ENCODE data around the gene PC.
"Not testable (repeated sequence)": the region's sequence is repeated elsewhere in the genome, so short reads cannot be mapped to it uniquely, and the experiment has no call there.

The PC gene

GRCh38 chr11:66843776-66844495 is 114.2 kb downstream of the PC start:
- peak overlapping the region; percentile 96 for H3K9ac ChIP-seq (ENCODE audit: low read length)
- no peaks in the 10 kb centered on the region for H3K4me1 ChIP-seq (ENCODE audit: control insufficient read depth, insufficient read depth, low read length)
- H3K36me3 ChIP-seq (ENCODE audit: control insufficient read depth, insufficient read depth, low read length), result peaks cover 55% of the 10 kb centered on the region
- H3K9me3 ChIP-seq (ENCODE audit: control insufficient read depth, insufficient read depth, low read depth, low read length), result no peaks in the 10 kb centered on the region
- no peaks in the 10 kb centered on the region for H3K27me3 ChIP-seq (ENCODE audit: control insufficient read depth, insufficient read depth, low read length)
- H3K27ac ChIP-seq (ENCODE audit: low read depth, low read length), result peak overlapping the region; percentile 83; the same call in 1 of the 2 replicates
- peak overlapping the region; percentile 90 for H3K4me3 ChIP-seq (ENCODE audit: low read depth, low read length)

GRCh38 chr11:66842896-66843775 is 115.0 kb downstream of the PC start, which contains the start of gene RCE1:
RCE1 (plus strand) TSS chr11:66843441; CDS start chr11:66843456, 15 bp downstream.
- peak within 1 kb of the TSS; percentile 83 for H3K27ac ChIP-seq (ENCODE audit: low read depth, low read length)
- H3K36me3 ChIP-seq (ENCODE audit: control insufficient read depth, insufficient read depth, low read length), result peaks cover 52% of the 10 kb centered on the region
- peak within 1 kb of the TSS; percentile 96 for H3K9ac ChIP-seq (ENCODE audit: low read length)
- no peaks in the 10 kb centered on the region for H3K4me1 ChIP-seq (ENCODE audit: control insufficient read depth, insufficient read depth, low read length)
- H3K27me3 ChIP-seq (ENCODE audit: control insufficient read depth, insufficient read depth, low read length), result no peaks in the 10 kb centered on the region
- no peaks in the 10 kb centered on the region for H3K9me3 ChIP-seq (ENCODE audit: control insufficient read depth, insufficient read depth, low read depth, low read length)
- peak within 1 kb of the TSS; percentile 90 for H3K4me3 ChIP-seq (ENCODE audit: low read depth, low read length)

- peak overlapping the region; percentile 90 for H3K4me3 ChIP-seq (ENCODE audit: low read depth, low read length)
- H3K36me3 ChIP-seq (ENCODE audit: control insufficient read depth, insufficient read depth, low read length), result peaks cover 50% of the 10 kb centered on the region
- peak overlapping the region; percentile 96 for H3K9ac ChIP-seq (ENCODE audit: low read length)
- no peaks in the 10 kb centered on the region for H3K9me3 ChIP-seq (ENCODE audit: control insufficient read depth, insufficient read depth, low read depth, low read length)
- H3K27me3 ChIP-seq (ENCODE audit: control insufficient read depth, insufficient read depth, low read length), result no peaks in the 10 kb centered on the region
- peak overlapping the region; percentile 83 for H3K27ac ChIP-seq (ENCODE audit: low read depth, low read length)
- H3K4me1 ChIP-seq (ENCODE audit: control insufficient read depth, insufficient read depth, low read length), result no peaks in the 10 kb centered on the region
These were observed 115.7 kb downstream of the PC start for GRCh38 chr11:66842501-66842895.

- Histone ChIP-seq H3K36me3 (ENCODE audit: control insufficient read depth, insufficient read depth, low read length) (peaks cover 46% of the 10 kb centered on the region), H3K27ac (ENCODE audit: low read depth, low read length) (no peak overlapping the region), H3K4me1 (ENCODE audit: control insufficient read depth, insufficient read depth, low read length) (no peaks in the 10 kb centered on the region)
These were observed 116.3 kb downstream of the PC start for GRCh38 chr11:66841861-66842260.

GRCh38 chr11:66840317-66841091 is 117.7 kb downstream of the PC start:
- Histone ChIP-seq H3K27ac (ENCODE audit: low read depth, low read length) (no peak overlapping the region), H3K36me3 (ENCODE audit: control insufficient read depth, insufficient read depth, low read length) (peaks cover 33% of the 10 kb centered on the region)

More at GRCh38 chr11:66841861-66842260, 116.3 kb downstream of the PC start:
- no peaks in the 10 kb centered on the region for H3K27me3 ChIP-seq (ENCODE audit: control insufficient read depth, insufficient read depth, low read length)
- peak overlapping the region; percentile 90 for H3K4me3 ChIP-seq (ENCODE audit: low read depth, low read length)
- H3K9me3 ChIP-seq (ENCODE audit: control insufficient read depth, insufficient read depth, low read depth, low read length), result no peaks in the 10 kb centered on the region
- peak overlapping the region; percentile 96 for H3K9ac ChIP-seq (ENCODE audit: low read length)

GRCh38 chr11:66835768-66836405 is 122.3 kb downstream of the PC start:
- Histone ChIP-seq H3K27ac (ENCODE audit: low read depth, low read length) (no peak overlapping the region), H3K27me3 (ENCODE audit: control insufficient read depth, insufficient read depth, low read length) (no peaks in the 10 kb centered on the region), H3K4me1 (ENCODE audit: control insufficient read depth, insufficient read depth, low read length) (no peaks in the 10 kb centered on the region), H3K4me3 (ENCODE audit: low read depth, low read length) (no peak overlapping the region), H3K36me3 (ENCODE audit: control insufficient read depth, insufficient read depth, low read length) (peaks cover 29% of the 10 kb centered on the region), H3K9ac (ENCODE audit: low read length) (no peak overlapping the region), H3K9me3 (ENCODE audit: control insufficient read depth, insufficient read depth, low read depth, low read length) (no peaks in the 10 kb centered on the region)

More at GRCh38 chr11:66840317-66841091, 117.7 kb downstream of the PC start:
- Histone ChIP-seq H3K9me3 (ENCODE audit: control insufficient read depth, insufficient read depth, low read depth, low read length) (no peaks in the 10 kb centered on the region), H3K4me3 (ENCODE audit: low read depth, low read length) (no peak overlapping the region), H3K4me1 (ENCODE audit: control insufficient read depth, insufficient read depth, low read length) (no peaks in the 10 kb centered on the region), H3K27me3 (ENCODE audit: control insufficient read depth, insufficient read depth, low read length) (no peaks in the 10 kb centered on the region), H3K9ac (ENCODE audit: low read length) (no peak overlapping the region)

- Histone ChIP-seq H3K27ac (ENCODE audit: low read depth, low read length) (no peak overlapping the region), H3K4me3 (ENCODE audit: low read depth, low read length) (no peak overlapping the region), H3K36me3 (ENCODE audit: control insufficient read depth, insufficient read depth, low read length) (peaks cover 22% of the 10 kb centered on the region), H3K9ac (ENCODE audit: low read length) (no peak overlapping the region), H3K27me3 (ENCODE audit: control insufficient read depth, insufficient read depth, low read length) (no peaks in the 10 kb centered on the region), H3K4me1 (ENCODE audit: control insufficient read depth, insufficient read depth, low read length) (no peaks in the 10 kb centered on the region), H3K9me3 (ENCODE audit: control insufficient read depth, insufficient read depth, low read depth, low read length) (no peaks in the 10 kb centered on the region)
These were observed 123.2 kb downstream of the PC start for GRCh38 chr11:66834943-66835342.

GRCh38 chr11:66834539-66834845 is 123.7 kb downstream of the PC start:
- Histone ChIP-seq H3K4me1 (ENCODE audit: control insufficient read depth, insufficient read depth, low read length) (no peaks in the 10 kb centered on the region), H3K36me3 (ENCODE audit: control insufficient read depth, insufficient read depth, low read length) (peaks cover 17% of the 10 kb centered on the region), H3K27me3 (ENCODE audit: control insufficient read depth, insufficient read depth, low read length) (no peaks in the 10 kb centered on the region), H3K4me3 (ENCODE audit: low read depth, low read length) (no peak overlapping the region), H3K9ac (ENCODE audit: low read length) (no peak overlapping the region), H3K27ac (ENCODE audit: low read depth, low read length) (no peak overlapping the region), H3K9me3 (ENCODE audit: control insufficient read depth, insufficient read depth, low read depth, low read length) (no peaks in the 10 kb centered on the region)

GRCh38 chr11:66824573-66824972 is 133.6 kb downstream of the PC start:
- not testable (repeated sequence) for H3K9me3 ChIP-seq (ENCODE audit: control insufficient read depth, insufficient read depth, low read depth, low read length); H3K27ac ChIP-seq (ENCODE audit: low read depth, low read length); H3K4me1 ChIP-seq (ENCODE audit: control insufficient read depth, insufficient read depth, low read length); H3K27me3 ChIP-seq (ENCODE audit: control insufficient read depth, insufficient read depth, low read length); H3K4me3 ChIP-seq (ENCODE audit: low read depth, low read length); H3K9ac ChIP-seq (ENCODE audit: low read length)
- H3K36me3 ChIP-seq (ENCODE audit: control insufficient read depth, insufficient read depth, low read length), result peaks cover 11% of the 10 kb centered on the region; the same call in 1 of the 2 replicates

- Histone ChIP-seq H3K36me3 (ENCODE audit: control insufficient read depth, insufficient read depth, low read length) (peaks cover 8% of the 10 kb centered on the region; the same call in 1 of the 2 replicates), H3K4me1 (ENCODE audit: control insufficient read depth, insufficient read depth, low read length) (no peaks in the 10 kb centered on the region), H3K27me3 (ENCODE audit: control insufficient read depth, insufficient read depth, low read length) (no peaks in the 10 kb centered on the region), H3K4me3 (ENCODE audit: low read depth, low read length) (no peak overlapping the region), H3K9me3 (ENCODE audit: control insufficient read depth, insufficient read depth, low read depth, low read length) (no peaks in the 10 kb centered on the region), H3K27ac (ENCODE audit: low read depth, low read length) (no peak overlapping the region), H3K9ac (ENCODE audit: low read length) (no peak overlapping the region)
These were observed 134.5 kb downstream of the PC start for GRCh38 chr11:66823700-66824099.

Measured in HUES6 (cell line).